ENCODE results near the gene NR4A3.

- TF ChIP-seq, protein P1, sequence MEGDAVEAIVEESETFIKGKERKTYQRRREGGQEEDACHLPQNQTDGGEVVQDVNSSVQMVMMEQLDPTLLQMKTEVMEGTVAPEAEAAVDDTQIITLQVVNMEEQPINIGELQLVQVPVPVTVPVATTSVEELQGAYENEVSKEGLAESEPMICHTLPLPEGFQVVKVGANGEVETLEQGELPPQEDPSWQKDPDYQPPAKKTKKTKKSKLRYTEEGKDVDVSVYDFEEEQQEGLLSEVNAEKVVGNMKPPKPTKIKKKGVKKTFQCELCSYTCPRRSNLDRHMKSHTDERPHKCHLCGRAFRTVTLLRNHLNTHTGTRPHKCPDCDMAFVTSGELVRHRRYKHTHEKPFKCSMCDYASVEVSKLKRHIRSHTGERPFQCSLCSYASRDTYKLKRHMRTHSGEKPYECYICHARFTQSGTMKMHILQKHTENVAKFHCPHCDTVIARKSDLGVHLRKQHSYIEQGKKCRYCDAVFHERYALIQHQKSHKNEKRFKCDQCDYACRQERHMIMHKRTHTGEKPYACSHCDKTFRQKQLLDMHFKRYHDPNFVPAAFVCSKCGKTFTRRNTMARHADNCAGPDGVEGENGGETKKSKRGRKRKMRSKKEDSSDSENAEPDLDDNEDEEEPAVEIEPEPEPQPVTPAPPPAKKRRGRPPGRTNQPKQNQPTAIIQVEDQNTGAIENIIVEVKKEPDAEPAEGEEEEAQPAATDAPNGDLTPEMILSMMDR (IDR thresholded peaks at IDR 0.05) = no peak
- TF ChIP-seq POLR2A (IDR thresholded peaks at IDR 0.05) = no peak
These were observed 84.2 kb downstream of the NR4A3 start for GRCh38 chr9:99905833-99906402.

Data from Peyer's patch (tissue), 4 donors.